ENCODE results near the gene DENND1C.

Gene DENND1C

GRCh38 chr19:6476896-6477431, 4.6 kb downstream of the DENND1C start:
- peak overlapping the region; percentile 14 for H3K4me3 ChIP-seq (ENCODE audit: low read depth, low read length)
- TF ChIP-seq CTCF (IDR thresholded peaks at IDR 0.05; ENCODE audit: low read depth, low read length, missing control alignments): no peak
- in situ Hi-C loops (cut with HindIII; ENCODE audit: low sequenced_read_pairs): no loop called here
- DNase-seq (ENCODE audit: low read depth): no peak

GRCh38 chr19:6476155-6476895, 5.3 kb downstream of the DENND1C start:
- DNase-seq (ENCODE audit: low read depth): peak; percentile 5
- peak overlapping the region; percentile 14 for H3K4me3 ChIP-seq (ENCODE audit: low read depth, low read length)
- in situ Hi-C loops (cut with HindIII; ENCODE audit: low sequenced_read_pairs): no loop called here
- TF ChIP-seq CTCF (IDR thresholded peaks at IDR 0.05; ENCODE audit: low read depth, low read length, missing control alignments): no peak

- no peak for TF ChIP-seq CTCF (IDR thresholded peaks at IDR 0.05; ENCODE audit: low read depth, low read length, missing control alignments)
- no peak for DNase-seq (ENCODE audit: low read depth)
- in situ Hi-C loops (cut with HindIII; ENCODE audit: low sequenced_read_pairs): no loop called here
- no peak overlapping the region for H3K4me3 ChIP-seq (ENCODE audit: low read depth, low read length)
Measured at GRCh38 chr19:6475321-6476108, 6.1 kb downstream of the DENND1C start.

GRCh38 chr19:6473647-6474046, 7.9 kb downstream of the DENND1C start:
- H3K4me3 ChIP-seq (ENCODE audit: low read depth, low read length): no peak overlapping the region
- DNase-seq (ENCODE audit: low read depth): no peak
- no peak for TF ChIP-seq CTCF (IDR thresholded peaks at IDR 0.05; ENCODE audit: low read depth, low read length, missing control alignments)
- in situ Hi-C loops (cut with HindIII; ENCODE audit: low sequenced_read_pairs): no loop called here

GRCh38 chr19:6472713-6473112, 8.9 kb downstream of the DENND1C start:
- DNase-seq (ENCODE audit: low read depth): no peak
- no peak overlapping the region for H3K4me3 ChIP-seq (ENCODE audit: low read depth, low read length)
- in situ Hi-C loops (cut with HindIII; ENCODE audit: low sequenced_read_pairs): no loop called here
- TF ChIP-seq CTCF (IDR thresholded peaks at IDR 0.05; ENCODE audit: low read depth, low read length, missing control alignments): no peak

GRCh38 chr19:6471076-6471475, 10.5 kb downstream of the DENND1C start:
- in situ Hi-C loops (cut with HindIII; ENCODE audit: low sequenced_read_pairs): no loop called here
- H3K4me3 ChIP-seq (ENCODE audit: low read depth, low read length): no peak overlapping the region
- no peak for DNase-seq (ENCODE audit: low read depth)
- no peak for TF ChIP-seq CTCF (IDR thresholded peaks at IDR 0.05; ENCODE audit: low read depth, low read length, missing control alignments)

All from astrocyte of the cerebellum (primary cell).